ENCODE results near the gene C12orf57. TPM values are rescaled to one million over a fixed set of nuclear protein-coding genes. Genes with fewer than 3 reads are reported as not detected.

C12orf57 gene
- total and polyA plus RNA-seq, 9 of the 15 experiments (the other 6 are each of a cell fraction or from before 2014, with no cell fraction given): 26.7 to 191 (median 107) TPM

DNA sequence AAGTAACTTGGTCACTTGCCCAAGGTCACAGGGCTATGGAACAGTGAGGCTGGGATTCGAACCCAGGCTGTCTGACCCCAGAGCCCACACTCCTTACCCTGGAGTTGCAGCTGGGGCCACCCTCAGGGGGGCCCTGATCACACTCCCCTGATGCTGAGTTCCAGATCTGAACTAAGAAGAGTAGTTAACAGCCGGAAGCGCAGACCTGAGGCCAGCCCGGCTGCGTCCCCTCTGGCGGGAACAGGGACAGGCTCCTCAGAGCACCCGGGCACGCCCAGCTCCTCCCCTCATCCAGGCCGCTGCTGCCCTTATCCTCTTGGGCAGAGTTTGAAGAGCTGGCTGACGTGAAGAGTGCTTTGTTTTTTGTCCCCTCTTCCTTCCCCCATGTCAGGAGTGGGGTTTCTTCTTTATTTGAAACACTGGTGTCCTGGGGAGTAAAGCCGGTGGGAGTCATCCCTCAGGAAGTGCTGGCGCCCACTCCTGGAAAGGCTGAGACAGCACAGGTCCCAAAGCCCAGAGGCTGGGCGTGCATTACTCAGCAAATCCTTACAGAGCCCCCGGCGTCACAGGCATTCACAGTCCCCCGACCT lies 18.0 kb downstream of the C12orf57 start (continued):
- TF ChIP-seq KDM2B (CRISPR knock-in tag; IDR thresholded peaks at IDR 0.05): no peak
- TF ChIP-seq ZNF165 (CRISPR knock-in tag; IDR thresholded peaks at IDR 0.05; ENCODE audit: borderline replicate concordance): no peak
- peak; percentile 95 for TF ChIP-seq ZNF263 (CRISPR knock-in tag; IDR thresholded peaks at IDR 0.05; ENCODE audit: borderline replicate concordance)
- TF ChIP-seq TSHZ1 (CRISPR knock-in tag; IDR thresholded peaks at IDR 0.05): no peak
- TF ChIP-seq, protein P1, sequence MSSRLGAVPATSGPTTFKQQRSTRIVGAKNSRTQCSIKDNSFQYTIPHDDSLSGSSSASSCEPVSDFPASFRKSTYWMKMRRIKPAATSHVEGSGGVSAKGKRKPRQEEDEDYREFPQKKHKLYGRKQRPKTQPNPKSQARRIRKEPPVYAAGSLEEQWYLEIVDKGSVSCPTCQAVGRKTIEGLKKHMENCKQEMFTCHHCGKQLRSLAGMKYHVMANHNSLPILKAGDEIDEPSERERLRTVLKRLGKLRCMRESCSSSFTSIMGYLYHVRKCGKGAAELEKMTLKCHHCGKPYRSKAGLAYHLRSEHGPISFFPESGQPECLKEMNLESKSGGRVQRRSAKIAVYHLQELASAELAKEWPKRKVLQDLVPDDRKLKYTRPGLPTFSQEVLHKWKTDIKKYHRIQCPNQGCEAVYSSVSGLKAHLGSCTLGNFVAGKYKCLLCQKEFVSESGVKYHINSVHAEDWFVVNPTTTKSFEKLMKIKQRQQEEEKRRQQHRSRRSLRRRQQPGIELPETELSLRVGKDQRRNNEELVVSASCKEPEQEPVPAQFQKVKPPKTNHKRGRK (tag; IDR thresholded peaks at IDR 0.05): no peak
- TF ChIP-seq LCOR (CRISPR knock-in tag; IDR thresholded peaks at IDR 0.05): no peak
- TF ChIP-seq MYBL2 (IDR thresholded peaks at IDR 0.05; ENCODE audit: low read depth): no peak
- TF ChIP-seq MYBL2 (CRISPR knock-in tag; IDR thresholded peaks at IDR 0.05; ENCODE audit: borderline replicate concordance): no peak
- TF ChIP-seq NFYB (IDR thresholded peaks at IDR 0.05; ENCODE audit: extremely low read depth, insufficient read length): no peak
- no peak for TF ChIP-seq STAG1 (CRISPR knock-in tag; IDR thresholded peaks at IDR 0.05; ENCODE audit: borderline replicate concordance)
- TF ChIP-seq FOXJ2 (tag; IDR thresholded peaks at IDR 0.05): no peak
- no peak for TF ChIP-seq GATAD2A (IDR thresholded peaks at IDR 0.05)
- no peak for TF ChIP-seq DNMT1 (IDR thresholded peaks at IDR 0.05)
- no peak for TF ChIP-seq KLF13 (tag; IDR thresholded peaks at IDR 0.05; ENCODE audit: borderline replicate concordance, low read depth)
- TF ChIP-seq, protein P2, sequence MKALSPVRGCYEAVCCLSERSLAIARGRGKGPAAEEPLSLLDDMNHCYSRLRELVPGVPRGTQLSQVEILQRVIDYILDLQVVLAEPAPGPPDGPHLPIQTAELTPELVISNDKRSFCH (CRISPR knock-in tag; IDR thresholded peaks at IDR 0.05): no peak
- TF ChIP-seq, protein P2 (tag; IDR thresholded peaks at IDR 0.05): no peak; the same call in 1 of the 2 replicates
- TF ChIP-seq SRSF9 (IDR thresholded peaks at IDR 0.05; ENCODE audit: borderline replicate concordance, low read depth, low read length): no peak
- TF ChIP-seq HIVEP1 (CRISPR knock-in tag; IDR thresholded peaks at IDR 0.05): no peak
- TF ChIP-seq E2F3 (CRISPR knock-in tag; IDR thresholded peaks at IDR 0.05): 0 out of 2 replicates have a peak, but pooled peaks have one; percentile 16
- TF ChIP-seq RAD51 (IDR thresholded peaks at IDR 0.05; ENCODE audit: borderline replicate concordance, low read depth): no peak
- TF ChIP-seq KLF16 (IDR thresholded peaks at IDR 0.05): no peak
- TF ChIP-seq ETS2 (tag; IDR thresholded peaks at IDR 0.05; ENCODE audit: borderline replicate concordance, poor library complexity, severe bottlenecking): no peak
- TF ChIP-seq IFI16 (CRISPR knock-in tag; IDR thresholded peaks at IDR 0.05): no peak
- TF ChIP-seq IRF2 (CRISPR knock-in tag; IDR thresholded peaks at IDR 0.05): no peak
